GM12872 (cell line): Measurements from ENCODE around the gene PTGDR2.

Source experiments
- TF ChIP-seq, protein P1 (sequence below): IDR thresholded peaks from 3 replicates; pipeline ENCODE4 v1.5.1; 2011; ENCODE audit warnings: low read depth, mild to moderate bottlenecking, low read length, moderate library complexity; ENCODE audit not compliant: insufficient read depth

PTGDR2 gene

DNA sequence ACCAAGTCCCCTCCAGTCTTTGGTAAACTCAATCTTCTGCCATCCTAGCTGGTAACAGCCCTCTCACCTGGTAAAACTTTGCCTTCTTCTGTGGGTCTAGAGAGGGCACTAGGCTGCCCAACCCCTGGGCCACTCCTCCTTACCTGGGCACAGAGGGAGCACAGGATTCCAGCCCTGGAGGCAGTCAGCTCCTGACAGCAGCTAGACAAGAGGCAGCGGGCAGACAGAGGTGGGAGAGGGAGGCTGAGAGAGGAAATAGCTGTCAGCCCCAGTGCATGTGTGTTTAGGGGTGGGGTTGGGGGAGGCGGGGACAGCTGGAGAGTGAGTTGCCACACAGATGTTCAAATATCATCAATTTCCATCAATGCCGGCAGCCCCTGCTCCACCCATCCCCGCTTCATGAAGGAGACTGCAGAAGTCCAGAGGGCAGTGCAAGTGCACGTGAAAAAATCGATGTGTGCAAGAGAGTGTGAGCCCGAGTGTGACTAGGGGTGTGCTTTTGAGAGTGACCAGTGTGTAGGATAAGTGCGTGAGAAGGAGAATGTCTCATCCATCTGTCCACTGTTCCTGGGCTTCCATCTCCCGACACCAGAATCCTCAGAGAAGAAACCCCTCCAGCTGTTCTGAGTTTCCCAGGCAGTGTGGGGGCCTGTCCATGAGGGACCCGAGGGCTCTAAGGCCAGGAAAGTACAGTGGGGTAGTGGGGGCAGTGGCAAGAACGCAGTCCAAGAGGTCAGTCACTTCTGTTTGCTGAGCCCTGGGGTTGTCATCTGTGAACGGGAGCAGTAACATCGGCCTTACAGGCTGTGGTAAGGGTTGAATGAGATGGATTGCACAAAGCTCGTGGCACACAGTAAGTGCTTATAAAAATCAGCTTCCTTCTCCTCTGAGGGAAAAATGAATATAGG, at the start of gene PTGDR2:
TSS of gene PTGDR2 (minus strand) at position 225 of the 908 bp plus-strand sequence. CDS start 2,228 bp downstream, outside the sequence.
- TF ChIP-seq, protein P1, sequence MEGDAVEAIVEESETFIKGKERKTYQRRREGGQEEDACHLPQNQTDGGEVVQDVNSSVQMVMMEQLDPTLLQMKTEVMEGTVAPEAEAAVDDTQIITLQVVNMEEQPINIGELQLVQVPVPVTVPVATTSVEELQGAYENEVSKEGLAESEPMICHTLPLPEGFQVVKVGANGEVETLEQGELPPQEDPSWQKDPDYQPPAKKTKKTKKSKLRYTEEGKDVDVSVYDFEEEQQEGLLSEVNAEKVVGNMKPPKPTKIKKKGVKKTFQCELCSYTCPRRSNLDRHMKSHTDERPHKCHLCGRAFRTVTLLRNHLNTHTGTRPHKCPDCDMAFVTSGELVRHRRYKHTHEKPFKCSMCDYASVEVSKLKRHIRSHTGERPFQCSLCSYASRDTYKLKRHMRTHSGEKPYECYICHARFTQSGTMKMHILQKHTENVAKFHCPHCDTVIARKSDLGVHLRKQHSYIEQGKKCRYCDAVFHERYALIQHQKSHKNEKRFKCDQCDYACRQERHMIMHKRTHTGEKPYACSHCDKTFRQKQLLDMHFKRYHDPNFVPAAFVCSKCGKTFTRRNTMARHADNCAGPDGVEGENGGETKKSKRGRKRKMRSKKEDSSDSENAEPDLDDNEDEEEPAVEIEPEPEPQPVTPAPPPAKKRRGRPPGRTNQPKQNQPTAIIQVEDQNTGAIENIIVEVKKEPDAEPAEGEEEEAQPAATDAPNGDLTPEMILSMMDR: no peak

DNA sequence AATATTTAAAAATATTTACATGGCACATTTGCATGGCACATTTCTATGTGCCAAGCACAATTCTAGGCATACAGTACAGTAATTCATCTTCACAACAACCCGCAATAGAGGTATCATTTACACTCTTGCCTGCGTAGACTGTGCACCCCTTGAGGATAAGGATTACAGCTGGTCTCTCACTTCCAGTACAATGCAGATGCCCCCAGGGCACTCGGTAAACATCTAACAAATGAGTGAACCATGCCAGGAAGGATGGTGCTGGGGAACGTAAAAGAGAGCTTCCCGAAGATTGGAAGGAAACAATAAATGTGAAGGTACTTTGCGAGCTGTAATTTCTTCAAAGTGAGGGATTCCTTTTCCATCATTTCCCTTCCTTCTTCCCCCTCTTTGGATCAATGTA, 49.3 kb upstream of the PTGDR2 start:
- TF ChIP-seq, protein P1: no peak

DNA sequence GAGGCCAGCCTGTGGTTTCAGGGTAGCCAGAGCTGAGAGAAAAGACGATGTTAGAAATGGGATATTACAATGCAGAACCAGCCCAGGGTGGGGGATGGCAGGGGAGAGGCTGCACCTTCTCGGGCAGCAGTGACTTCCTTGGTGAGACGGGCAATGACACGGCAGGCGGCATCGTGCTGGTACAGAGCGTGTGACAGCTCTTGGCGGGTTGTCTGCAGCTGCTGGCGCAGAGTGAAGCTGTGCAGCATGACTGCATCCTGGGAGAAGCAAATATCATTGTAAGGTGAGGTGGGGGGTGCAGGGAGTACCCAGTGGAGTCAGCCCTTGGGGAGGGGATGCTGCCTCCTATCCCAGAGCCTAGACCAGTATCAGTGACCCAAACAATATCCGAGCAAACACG, 46.9 kb upstream of the PTGDR2 start:
- TF ChIP-seq, protein P1: no peak

DNA sequence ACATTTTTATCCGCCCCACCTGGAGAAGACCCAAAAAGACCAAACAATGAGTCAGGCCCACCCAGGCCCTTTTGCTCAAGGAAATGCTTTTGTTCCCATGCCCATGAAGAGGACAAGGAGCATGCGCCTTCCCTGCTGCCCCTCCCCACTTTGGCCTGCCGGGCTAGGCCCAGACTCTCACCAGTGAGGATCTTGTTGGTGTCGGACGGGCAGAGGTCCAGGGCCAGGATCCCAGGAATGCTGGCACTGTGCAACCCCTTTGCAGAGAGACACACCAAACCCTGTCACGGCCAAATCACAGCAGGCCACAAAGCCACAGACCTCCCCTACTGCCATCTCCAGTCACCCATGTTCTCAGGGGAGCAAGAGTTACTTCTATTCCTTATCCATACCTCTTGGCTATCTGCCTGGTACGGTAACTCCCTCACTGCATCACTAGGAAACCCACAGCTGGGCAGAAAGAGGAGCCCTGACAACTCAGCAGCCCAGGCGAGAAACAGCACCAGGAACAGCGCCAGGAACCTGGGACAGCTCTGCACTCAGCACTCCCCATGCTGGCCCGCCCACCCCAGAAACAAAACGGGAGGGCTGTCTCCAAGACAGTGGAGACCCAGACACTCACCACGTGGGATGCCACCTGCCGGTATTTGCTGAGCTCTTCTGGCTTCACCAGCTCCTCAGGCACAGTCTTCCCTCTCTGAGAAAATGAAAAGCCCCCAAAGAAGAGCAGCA, 45.1 kb upstream of the PTGDR2 start:
- TF ChIP-seq, protein P1: no peak

DNA sequence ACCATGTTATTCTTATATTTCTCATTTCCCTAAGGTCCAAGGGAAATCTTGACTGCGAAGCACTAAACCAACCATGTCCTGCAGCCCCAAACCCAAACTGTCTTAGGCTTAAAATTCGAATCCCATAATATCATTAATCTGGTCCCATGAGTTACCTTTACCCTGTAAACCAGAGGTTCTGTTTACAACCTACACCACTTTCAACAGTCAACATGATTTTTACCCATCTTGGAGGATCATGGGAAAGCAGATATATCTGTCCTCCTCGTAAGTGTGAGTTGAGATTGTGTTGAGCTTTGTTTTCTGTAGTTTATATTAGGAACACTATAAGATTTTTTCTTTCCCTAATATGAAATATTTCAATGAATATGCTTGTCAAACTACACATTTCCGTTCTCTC, 44.2 kb upstream of the PTGDR2 start:
- TF ChIP-seq, protein P1: no peak

DNA sequence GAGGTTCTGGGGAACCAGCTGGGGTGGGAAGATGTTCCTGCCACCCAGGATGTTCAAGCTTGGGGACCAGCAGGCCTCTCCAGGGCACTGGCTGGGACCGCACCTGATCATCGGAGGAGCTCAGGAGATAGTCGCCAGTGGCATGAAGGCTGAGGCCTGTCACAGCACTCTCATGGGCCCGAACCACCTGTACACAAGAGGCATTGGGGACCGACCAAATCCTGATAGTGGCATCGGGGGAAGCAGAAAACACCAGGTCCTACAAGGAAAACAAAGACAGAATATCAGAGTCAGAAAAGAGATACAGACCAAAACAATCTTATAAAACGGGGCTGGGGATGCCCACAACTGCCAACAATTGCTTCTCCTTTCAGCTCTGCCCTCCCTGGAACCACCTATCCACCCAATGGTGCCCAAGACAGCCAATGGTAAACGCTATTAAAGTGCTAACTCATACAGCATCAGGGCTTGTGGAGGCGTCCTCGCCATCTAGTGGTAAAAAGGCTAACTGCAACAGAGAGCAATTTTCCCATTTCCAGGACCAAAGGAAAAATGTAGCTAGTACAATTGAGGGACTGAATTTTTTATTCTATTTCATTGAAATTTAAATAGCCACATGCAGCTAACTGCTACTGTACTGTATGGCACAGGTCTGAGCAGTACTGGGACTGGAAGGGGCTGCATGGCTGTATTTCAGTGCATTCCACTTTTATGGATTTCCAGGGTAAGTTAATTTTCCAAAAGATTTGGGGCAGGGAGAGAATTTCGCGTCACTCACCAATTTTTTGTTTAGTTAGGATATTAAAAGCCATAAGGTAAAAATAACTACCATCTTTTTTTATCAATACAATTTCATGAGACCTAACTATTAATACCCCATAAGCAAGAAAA, 43.5 kb upstream of the PTGDR2 start:
- TF ChIP-seq, protein P1: peak; percentile 97

DNA sequence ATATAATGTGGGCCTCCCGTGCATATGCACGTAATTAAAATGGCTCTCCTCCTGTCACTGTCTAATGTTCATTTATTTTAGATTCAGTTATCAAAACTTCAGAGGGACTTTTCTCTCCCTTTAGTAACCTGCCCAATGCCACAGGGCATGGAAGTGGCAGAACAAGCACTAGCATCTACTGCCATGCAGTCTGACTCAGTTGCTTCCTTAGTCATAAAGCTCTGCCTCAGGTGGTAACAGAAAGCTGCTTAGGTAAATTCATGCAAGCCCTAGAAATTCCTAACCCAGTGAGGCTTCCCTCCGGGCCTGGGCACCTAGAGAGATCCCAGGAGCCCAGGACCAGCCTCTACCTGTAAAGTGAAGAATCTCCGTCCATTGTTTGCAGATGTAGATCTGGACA, 41.7 kb upstream of the PTGDR2 start:
- TF ChIP-seq, protein P1: no peak
